DOHH2 (cell line): ENCODE measurements around the gene GGN.

Experiments used
- H3F3A ChIP-seq: fragments of 200-600 bp; sonication (generic), shearing (Covaris generic); 2 replicates; pipeline ENCODE4 v1.6.0; 2016; ENCODE audit warnings: antibody characterized with exemption, mild to moderate bottlenecking; ENCODE audit not compliant: control insufficient read depth, insufficient read depth
- H3K27ac ChIP-seq: fragments of 200-600 bp; sonication (generic); 2 replicates; pipeline ENCODE4 v1.5.1; 2014; ENCODE audit warnings: low read depth, mild to moderate bottlenecking, low read length, moderate library complexity
- H3K27me3 ChIP-seq: fragments of 200-600 bp; sonication (generic); 2 replicates; pipeline ENCODE4 v1.6.1; 2014; ENCODE audit warnings: mild to moderate bottlenecking, low read length, mixed read lengths; ENCODE audit not compliant: control insufficient read depth
- H3K36me3 ChIP-seq: fragments of 200-600 bp; sonication (generic); 2 replicates; pipeline ENCODE4 v1.6.1; 2014; ENCODE audit warnings: mild to moderate bottlenecking, low read length, moderate library complexity, mixed read lengths; ENCODE audit not compliant: control insufficient read depth
- H3K4me1 ChIP-seq: fragments of 200-600 bp; sonication (generic); 2 replicates; pipeline ENCODE4 v1.6.1; 2014; ENCODE audit warnings: mild to moderate bottlenecking, low read length, mixed read lengths; ENCODE audit not compliant: control insufficient read depth
- H3K4me2 ChIP-seq: fragments of 200-600 bp; sonication (generic); 2 replicates; pipeline ENCODE4 v1.6.0; 2014; ENCODE audit warnings: mild to moderate bottlenecking, low read length, moderate library complexity
- H3K4me3 ChIP-seq: fragments of 200-600 bp; sonication (generic); 2 replicates; pipeline ENCODE4 v1.5.1; 2014; ENCODE audit warnings: mild to moderate bottlenecking, low read length, mixed read lengths
- H3K79me2 ChIP-seq: fragments of 200-600 bp; sonication (generic); 2 replicates; pipeline ENCODE4 v1.6.1; 2014; ENCODE audit warnings: mild to moderate bottlenecking, low read length, mixed read lengths; ENCODE audit not compliant: control insufficient read depth
- H3K9me2 ChIP-seq: fragments of 200-600 bp; sonication (generic); replicated peaks from 2 replicates; pipeline ENCODE4 v1.6.1; 2014; ENCODE audit warnings: mild to moderate bottlenecking, low read length, mixed read lengths; ENCODE audit not compliant: control insufficient read depth
- H3K9me3 ChIP-seq: fragments of 200-600 bp; sonication (generic); 2 replicates; pipeline ENCODE4 v1.6.1; 2014; ENCODE audit warnings: antibody characterized with exemption, low read length, mixed read lengths; ENCODE audit not compliant: control insufficient read depth, insufficient read depth
- H4K20me1 ChIP-seq: fragments of 200-600 bp; sonication (generic); 2 replicates; pipeline ENCODE4 v1.6.0; 2014; ENCODE audit warnings: low read depth, mild to moderate bottlenecking, antibody characterized with exemption, low read length, moderate library complexity; ENCODE audit not compliant: control insufficient read depth, insufficient read depth
- EZH2phosphoT487 ChIP-seq: fragments of 200-600 bp; sonication (generic); IDR thresholded peaks from 2 replicates; pipeline ENCODE4 v1.6.1; 2017; ENCODE audit warnings: borderline replicate concordance, mild to moderate bottlenecking, antibody characterized with exemption, low read length, moderate library complexity, mixed read lengths
- TF ChIP-seq, protein P1 (sequence below): fragments of 200-600 bp; sonication (generic); IDR thresholded peaks from one replicate; pipeline ENCODE4 v1.5.1; 2014; ENCODE audit warnings: antibody characterized with exemption, mild to moderate bottlenecking, low read depth, low read length; ENCODE audit not compliant: poor library complexity, severe bottlenecking

GGN gene

DNA sequence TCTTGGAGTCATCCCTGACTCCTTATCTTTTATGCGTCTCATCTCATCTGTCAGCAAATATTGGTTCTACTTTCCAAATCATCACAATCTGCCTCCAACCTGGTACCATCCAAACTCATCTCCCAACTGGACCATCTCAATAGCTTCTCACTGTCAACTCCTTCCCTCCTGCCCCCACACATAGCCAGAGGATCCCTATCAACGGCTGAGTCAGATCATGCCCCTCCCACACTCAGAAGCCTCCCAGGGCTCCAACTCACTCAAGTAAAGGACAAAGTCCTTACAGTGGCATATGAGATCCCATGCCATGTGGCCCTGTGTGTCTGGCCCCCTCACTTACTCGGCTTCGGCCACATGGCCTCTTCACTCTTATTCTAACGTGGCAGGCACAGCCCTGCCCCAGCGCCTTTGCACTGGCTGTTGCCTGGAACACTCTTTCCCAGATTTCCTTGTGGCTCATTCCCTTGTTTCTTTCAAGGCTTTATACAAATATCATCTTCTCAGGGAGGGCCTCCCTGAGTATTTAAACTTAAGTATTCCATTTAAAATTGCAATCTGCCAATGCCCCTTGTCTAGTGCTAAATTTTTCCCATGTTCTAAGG is 5.0 kb upstream of the GGN start:
- Histone ChIP-seq H3K27me3 (peaks cover 70% of the 10 kb centered on the region), H3F3A (no peaks in the 10 kb centered on the region), H4K20me1 (0 out of 2 replicates have a peak, but pooled peaks cover 4% of the 10 kb centered on the region), H3K9me3 (no peaks in the 10 kb centered on the region), H3K4me2 (no peak overlapping the region), H3K27ac (no peak overlapping the region), H3K4me3 (no peak overlapping the region), H3K79me2 (no peaks in the 10 kb centered on the region), H3K9me2 (no peaks in the 10 kb centered on the region), H3K36me3 (no peaks in the 10 kb centered on the region), H3K4me1 (peaks cover 12% of the 10 kb centered on the region)
- TF ChIP-seq EZH2phosphoT487: no peak
- TF ChIP-seq, protein P1, sequence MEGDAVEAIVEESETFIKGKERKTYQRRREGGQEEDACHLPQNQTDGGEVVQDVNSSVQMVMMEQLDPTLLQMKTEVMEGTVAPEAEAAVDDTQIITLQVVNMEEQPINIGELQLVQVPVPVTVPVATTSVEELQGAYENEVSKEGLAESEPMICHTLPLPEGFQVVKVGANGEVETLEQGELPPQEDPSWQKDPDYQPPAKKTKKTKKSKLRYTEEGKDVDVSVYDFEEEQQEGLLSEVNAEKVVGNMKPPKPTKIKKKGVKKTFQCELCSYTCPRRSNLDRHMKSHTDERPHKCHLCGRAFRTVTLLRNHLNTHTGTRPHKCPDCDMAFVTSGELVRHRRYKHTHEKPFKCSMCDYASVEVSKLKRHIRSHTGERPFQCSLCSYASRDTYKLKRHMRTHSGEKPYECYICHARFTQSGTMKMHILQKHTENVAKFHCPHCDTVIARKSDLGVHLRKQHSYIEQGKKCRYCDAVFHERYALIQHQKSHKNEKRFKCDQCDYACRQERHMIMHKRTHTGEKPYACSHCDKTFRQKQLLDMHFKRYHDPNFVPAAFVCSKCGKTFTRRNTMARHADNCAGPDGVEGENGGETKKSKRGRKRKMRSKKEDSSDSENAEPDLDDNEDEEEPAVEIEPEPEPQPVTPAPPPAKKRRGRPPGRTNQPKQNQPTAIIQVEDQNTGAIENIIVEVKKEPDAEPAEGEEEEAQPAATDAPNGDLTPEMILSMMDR: no peak

DNA sequence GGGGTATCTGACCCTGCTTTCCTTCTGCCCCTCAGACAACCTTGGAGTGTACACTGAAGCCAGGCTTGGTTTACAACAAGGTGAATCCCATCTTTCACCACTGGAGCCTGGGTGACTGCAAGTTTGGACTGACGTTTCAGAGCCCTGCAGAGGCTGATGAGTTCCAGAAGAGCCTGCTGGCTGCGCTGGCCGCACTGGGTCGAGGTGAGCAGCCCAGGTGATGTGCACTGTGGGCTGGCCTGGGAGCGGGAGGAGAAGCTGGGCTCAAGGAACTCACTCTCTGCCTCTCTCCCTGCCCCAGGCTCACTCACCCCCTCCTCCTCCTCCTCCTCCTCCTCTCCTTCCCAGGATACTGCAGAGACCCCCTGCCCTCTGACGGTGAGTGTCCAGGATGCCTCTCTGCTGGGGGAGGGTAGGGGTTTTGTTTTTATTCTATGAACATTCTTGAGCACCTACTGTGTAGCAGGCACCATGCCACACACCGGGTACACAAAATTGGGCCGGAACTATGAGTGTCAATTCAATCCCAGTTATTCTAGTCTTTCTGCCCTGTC is 4.2 kb upstream of the GGN start:
- TF ChIP-seq, protein P1: no peak
- no peak for TF ChIP-seq EZH2phosphoT487
- Histone ChIP-seq H3K27me3 (peaks cover 75% of the 10 kb centered on the region), H3K9me2 (no peaks in the 10 kb centered on the region)

DNA sequence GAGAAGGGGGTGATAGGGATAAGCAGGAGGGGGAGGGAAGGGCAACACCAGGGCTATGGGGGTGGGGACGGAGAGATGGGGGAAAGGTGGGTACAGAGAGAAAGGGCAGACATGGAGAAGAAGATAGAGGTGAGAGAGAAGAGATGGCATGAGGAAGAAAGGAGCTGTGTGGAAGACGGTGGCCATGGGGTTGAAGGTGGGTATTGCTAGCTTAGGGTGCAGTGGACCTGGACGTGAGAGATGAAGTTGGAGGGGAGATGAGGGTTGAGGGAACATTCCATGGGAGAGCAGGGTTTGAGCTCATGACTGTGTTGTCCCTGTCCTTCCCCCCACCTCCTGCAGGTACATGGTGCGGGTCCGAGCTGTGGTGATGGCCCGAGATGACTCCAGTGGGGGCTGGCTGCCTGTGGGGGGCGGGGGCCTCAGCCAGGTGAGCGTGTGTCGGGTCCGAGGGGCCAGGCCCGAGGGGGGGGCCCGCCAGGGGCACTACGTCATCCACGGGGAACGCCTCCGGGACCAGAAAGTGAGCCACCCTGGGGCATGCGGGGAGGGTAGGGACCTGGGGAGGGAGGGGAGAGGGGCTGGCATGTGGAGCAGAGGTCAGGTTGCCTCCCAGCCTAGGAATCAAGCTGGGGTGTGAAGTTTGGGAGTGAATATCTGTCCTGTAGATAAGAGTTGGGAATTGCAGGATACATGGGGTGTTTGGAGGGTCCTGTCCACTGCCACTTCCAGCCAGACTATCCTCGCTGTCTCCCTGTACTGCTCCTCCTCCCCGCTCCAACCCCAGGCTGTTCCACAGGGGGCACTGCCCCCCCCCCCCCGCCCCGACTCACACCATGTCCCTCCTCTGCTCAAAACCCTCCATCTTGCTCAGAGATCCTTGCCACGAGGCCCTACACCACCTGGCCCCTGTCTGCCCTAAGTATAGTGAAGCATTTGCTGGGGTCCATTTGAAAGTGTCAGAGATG is 2.4 kb upstream of the GGN start:
- H3F3A ChIP-seq: no peaks in the 10 kb centered on the region; the same call in 1 of the 2 replicates
- TF ChIP-seq, protein P1: no peak
- TF ChIP-seq EZH2phosphoT487: no peak
- H3K36me3 ChIP-seq: no peaks in the 10 kb centered on the region
- H3K4me2 ChIP-seq: no peak overlapping the region
- no peak overlapping the region for H3K4me3 ChIP-seq
- no peak overlapping the region for H3K27ac ChIP-seq
- H3K9me2 ChIP-seq: no peaks in the 10 kb centered on the region
- no peaks in the 10 kb centered on the region for H3K9me3 ChIP-seq
- H3K4me1 ChIP-seq: peaks cover 25% of the 10 kb centered on the region
- H3K79me2 ChIP-seq: no peaks in the 10 kb centered on the region
- H3K27me3 ChIP-seq: peaks cover 64% of the 10 kb centered on the region
- H4K20me1 ChIP-seq: 0 out of 2 replicates have a peak, but pooled peaks cover 4% of the 10 kb centered on the region

More for the DNA sequence above, 4.2 kb upstream of the GGN start:
- no peaks in the 10 kb centered on the region for H3K9me3 ChIP-seq
- H4K20me1 ChIP-seq: 0 out of 2 replicates have a peak, but pooled peaks cover 4% of the 10 kb centered on the region
- no peak overlapping the region for H3K4me3 ChIP-seq
- H3K4me2 ChIP-seq: no peak overlapping the region
- no peak overlapping the region for H3K27ac ChIP-seq
- H3F3A ChIP-seq: no peaks in the 10 kb centered on the region; the same call in 1 of the 2 replicates
- H3K36me3 ChIP-seq: no peaks in the 10 kb centered on the region
- H3K4me1 ChIP-seq: peaks cover 20% of the 10 kb centered on the region
- no peaks in the 10 kb centered on the region for H3K79me2 ChIP-seq
